K562 (cell line): ENCODE results near the gene CHRDL2. TPM values are rescaled to one million over a fixed set of nuclear protein-coding genes. Genes with fewer than 3 reads are reported as not detected.
A peak's percentile ranks its signal among the peaks of the same experiment; 100 is the strongest.

ENCODE experiments used
- ATAC-seq: fragments of 200-7000 bp; cut with Tn5 transposase; 3 replicates; pipeline ENCODE4 v1.9.1; 2020; ENCODE audit warnings: moderate library complexity
- BruUV-seq: library from RNA; stranded (reverse); fragments of 400-500 nt; replicated peaks from 2 replicates; lab custom pipeline; 2021; lab: Mats Ljungman, UMichigan
- CTCF ChIA-PET: fragments of 300-600 bp; formaldehyde crosslinking; extraction: SDS; loops from one replicate; lab custom pipeline; 2021; ENCODE audit warnings: low intra/inter-chr PET ratio; lab: Yijun Ruan, JAX
- POLR2A ChIA-PET: fragments of 300-600, 350-650 bp; sonication (Branson Sonifier 250); formaldehyde crosslinking; extraction: SDS; loops from one replicate; lab custom pipeline; 2021; ENCODE audit warnings: antibody characterized with exemption, inconsistent platforms; lab: Yijun Ruan, JAX
- DNase-seq, 4 experiments: peaks; one replicate each; pipeline versions ENCODE4 v3.0.0 to v3.0.0-alpha.2; 2011 to 2018; ENCODE audit warnings: low spot score in 3 of 4, mixed read lengths in 3 of 4; ENCODE audit errors: extremely low read depth in 1 of 4
- FAIRE-seq: peaks from 2 replicates; lab custom pipeline; 2011; peaks lifted over from hg19 to GRCh38; lab: Jason Lieb, UNC
- H2AFZ ChIP-seq: 2 replicates; pipeline ENCODE4 v1.6.0; 2011; ENCODE audit warnings: low read depth, low read length, control low read depth, inconsistent platforms
- H3K27ac ChIP-seq: fragments of 200-600 bp; 3 replicates; pipeline ENCODE4 v1.8.0; 2011; ENCODE audit warnings: low read depth, mild to moderate bottlenecking, control low read depth, inconsistent platforms, low read length, moderate library complexity, mixed read lengths; ENCODE audit errors: extremely low read depth
- H3K27me3 ChIP-seq, 2 experiments: fragments of 300-600 bp in 1 of 2; 2 replicates in 1 of 2; 3 replicates in 1 of 2; pipeline versions ENCODE4 v1.6.0 to v1.8.0; 2011; ENCODE audit warnings: inconsistent platforms in 2 of 2, low read length in 2 of 2, mild to moderate bottlenecking in 1 of 2, mixed read lengths in 1 of 2, moderate library complexity in 1 of 2; ENCODE audit not compliant: control insufficient read depth in 2 of 2, insufficient read depth in 2 of 2
- H3K36me3 ChIP-seq: fragments of 300-600 bp; 3 replicates; pipeline ENCODE4 v1.8.0; 2011; ENCODE audit warnings: mild to moderate bottlenecking, low read length, inconsistent platforms; ENCODE audit not compliant: control insufficient read depth, insufficient read depth
- H3K4me1 ChIP-seq, 2 experiments: fragments of 200-600 bp in 1 of 2; replicated peaks in 1 of 2; 2 replicates in 1 of 2; 3 replicates in 1 of 2; pipeline versions ENCODE4 v1.5.1 to v1.8.0; 2011; ENCODE audit warnings: inconsistent platforms in 2 of 2, low read length in 2 of 2, mild to moderate bottlenecking in 1 of 2, mixed read lengths in 1 of 2, moderate library complexity in 1 of 2; ENCODE audit not compliant: control insufficient read depth in 2 of 2, insufficient read depth in 2 of 2
- H3K4me2 ChIP-seq: 2 replicates; pipeline ENCODE4 v1.6.1; 2011; ENCODE audit warnings: low read length, control low read depth, inconsistent platforms, mixed read lengths; ENCODE audit not compliant: insufficient read depth
- H3K4me3 ChIP-seq: fragments of 200-600 bp; sonication (generic), shearing (Covaris generic); 2 replicates; pipeline ENCODE4 v1.5.1; 2016; ENCODE audit warnings: control low read depth, inconsistent platforms
- H3K79me2 ChIP-seq: fragments of 200-600 bp; 3 replicates; pipeline ENCODE4 v1.8.0; 2011; ENCODE audit warnings: low read length, inconsistent platforms; ENCODE audit not compliant: control insufficient read depth, insufficient read depth
- H3K9ac ChIP-seq, 2 experiments: 2 replicates each; pipeline versions ENCODE4 v1.6.0 to v1.6.1; 2011; ENCODE audit warnings: low read depth in 2 of 2, low read length in 2 of 2, control low read depth in 1 of 2, inconsistent platforms in 1 of 2, mild to moderate bottlenecking in 1 of 2, mixed read lengths in 1 of 2; ENCODE audit not compliant: insufficient read depth in 1 of 2
- H3K9me1 ChIP-seq: one replicate; pipeline ENCODE4 v1.6.0; 2011; ENCODE audit warnings: inconsistent platforms, mild to moderate bottlenecking, low read length, moderate library complexity; ENCODE audit not compliant: control insufficient read depth, insufficient read depth
- H3K9me3 ChIP-seq: replicated peaks from 2 replicates; pipeline ENCODE4 v1.5.1; 2011; ENCODE audit warnings: low read depth, low read length, inconsistent platforms; ENCODE audit not compliant: control insufficient read depth, insufficient read depth
- H4K20me1 ChIP-seq: replicated peaks from 2 replicates; pipeline ENCODE4 v1.6.1; 2011; ENCODE audit warnings: low read length, inconsistent platforms, mixed read lengths; ENCODE audit not compliant: control insufficient read depth, insufficient read depth
- ARNT ChIP-seq, 2 experiments: fragments of 450-650 bp; IDR thresholded peaks; 2 replicates each; pipeline ENCODE4 v1.6.1; 2016; ENCODE audit warnings: mild to moderate bottlenecking in 1 of 2
- CBFA2T3 ChIP-seq: fragments of 450-650 bp; IDR thresholded peaks from 2 replicates; pipeline ENCODE4 v1.6.1; 2017
- CBX1 ChIP-seq: sonication (generic); IDR thresholded peaks from 2 replicates; pipeline ENCODE4 v1.6.1; 2016; ENCODE audit warnings: antibody characterized with exemption, low read depth, mild to moderate bottlenecking
- CEBPB ChIP-seq: fragments of 450-650 bp; IDR thresholded peaks from 2 replicates; pipeline ENCODE4 v1.6.1; 2016; ENCODE audit warnings: missing genetic modification characterization, missing compliant biosample characterization
- CEBPG ChIP-seq, 3 experiments: fragments of 200-800 bp in 1 of 3; sonication (Bioruptor generic) in 1 of 3; sonication (generic) in 1 of 3; formaldehyde crosslinking in 1 of 3; IDR thresholded peaks in 2 of 3; conservative IDR thresholded peaks in 1 of 3; 2 replicates each; pipeline versions ENCODE4 v1.6.1 to v1.8.0; 2016 to 2022; ENCODE audit warnings: missing compliant biosample characterization in 2 of 3, missing genetic modification characterization in 2 of 3, mild to moderate bottlenecking in 1 of 3, missing genetic modification reagents in 1 of 3
- CREB5 ChIP-seq: fragments of 250-450 bp; sonication (Bioruptor Pico); IDR thresholded peaks from 2 replicates; pipeline ENCODE4 v1.5.0; 2020; ENCODE audit warnings: mild to moderate bottlenecking
- DPF2 ChIP-seq: fragments of 450-650 bp; IDR thresholded peaks from 2 replicates; pipeline ENCODE4 v1.6.1; 2016
- EHMT2 ChIP-seq: fragments of 450-650 bp; IDR thresholded peaks from 2 replicates; pipeline ENCODE4 v1.6.1; 2018; ENCODE audit warnings: antibody characterized with exemption
- EP300 ChIP-seq: IDR thresholded peaks from 2 replicates; pipeline ENCODE4 v1.6.1; 2012; ENCODE audit warnings: low read length, improper control_type of control experiment
- FOXJ2 ChIP-seq: fragments of 200-800 bp; sonication (Bioruptor generic); IDR thresholded peaks from 2 replicates; pipeline ENCODE4 v1.6.1; 2016; ENCODE audit warnings: missing genetic modification characterization, missing compliant biosample characterization
- GATA2 ChIP-seq: sonication (generic); formaldehyde crosslinking; IDR thresholded peaks from 2 replicates; pipeline ENCODE4 v1.4.0; 2020; ENCODE audit warnings: mild to moderate bottlenecking, missing genetic modification reagents
- HMBOX1 ChIP-seq: sonication (generic); IDR thresholded peaks from 2 replicates; pipeline ENCODE4 v1.6.1; 2016
- MEIS2 ChIP-seq: fragments of 450-650 bp; IDR thresholded peaks from 2 replicates; pipeline ENCODE4 v1.6.1; 2014; ENCODE audit warnings: mild to moderate bottlenecking; ENCODE audit not compliant: partially characterized antibody
- NFIC ChIP-seq: fragments of 450-650 bp; IDR thresholded peaks from 2 replicates; pipeline ENCODE4 v1.6.1; 2017; ENCODE audit warnings: mild to moderate bottlenecking, inconsistent platforms
- PRDM10 ChIP-seq: fragments of 450-650 bp; IDR thresholded peaks from 2 replicates; pipeline ENCODE4 v1.6.1; 2018; ENCODE audit not compliant: partially characterized antibody
- SMARCA4 ChIP-seq: fragments of 450-650 bp; IDR thresholded peaks from 2 replicates; pipeline ENCODE4 v1.6.1; 2016
- ZEB2 ChIP-seq: fragments of 450-650 bp; IDR thresholded peaks from 2 replicates; pipeline ENCODE4 v1.6.1; 2016
- WGBS: fragments of 100-300 bp; shearing (Covaris generic); methylation state at CpG from one replicate; pipeline ENCODE4 v1.1.6; 2016; ENCODE audit warnings: low coverage, mixed read lengths; ENCODE audit not compliant: insufficient coverage; ENCODE audit errors: missing lambda C conversion rate; 5-methylcytosine and 5-hydroxymethylcytosine counted together
- in situ Hi-C: fragments of 300-500 bp; cut with MboI; formaldehyde crosslinking; loops from 4 replicates; pipeline ENCODE4 v1.15.0; 2018; ENCODE audit warnings: inconsistent platforms, mixed read lengths
- intact Hi-C: fragments of 100-400 bp; cut with micrococcal nuclease; formaldehyde crosslinking; loops from 2 replicates; pipeline ENCODE4 v1.14.2; 2022
- polyA plus RNA-seq, 8 experiments: library from polyadenylated mRNA; depleted of rRNA in 4 of 8; stranded (reverse) in 5 of 8; unstranded in 3 of 8; fragments of >200 nt; fragmentation: Nextera tagmentation in 2 of 8; fragmentation: Illumina TruSeq in 1 of 8; extraction: Ambion mirVana in 2 of 8; extraction: Trizol in 1 of 8; gene quantifications; 2 replicates each; pipeline versions ENCODE4 v1.2.1 to v1.2.3, GENCODE V29; 2011 to 2014; ENCODE audit warnings: inconsistent platforms in 1 of 8, missing spikeins in 1 of 8
- total RNA-seq, 7 experiments: library from RNA; depleted of rRNA in 6 of 7; stranded (reverse); fragments of >200 nt in 6 of 7; fragmentation: Illumina TruSeq in 2 of 7; extraction: Trizol in 2 of 7; gene quantifications; 2 replicates each; pipeline versions ENCODE4 v1.2.1 to v1.2.3, GENCODE V29; 2011 to 2021; ENCODE audit warnings: low replicate concordance in 1 of 7

CHRDL2 gene
- total and polyA plus RNA-seq, 9 of the 15 experiments (the other 6 are each of a cell fraction or from before 2014, with no cell fraction given) = not detected

GRCh38 chr11:74673693-74674360 lies 57.4 kb downstream of the CHRDL2 start:
- Histone ChIP-seq H4K20me1 (no peaks in the 10 kb centered on the region), H3K27ac (peak overlapping the region; percentile 69; the same call in 2 of the 3 replicates), H3K79me2 (no peaks in the 10 kb centered on the region), H3K27me3 (no peaks in the 10 kb centered on the region), H3K9me1 (no peaks in the 10 kb centered on the region), H3K9me3 (no peaks in the 10 kb centered on the region), H2AFZ (peak overlapping the region; percentile 77), H3K4me3 (no peak overlapping the region), H3K4me1 (peaks cover 13 to 18% of the 10 kb centered on the region in 2 experiments), H3K9ac (peak overlapping the region in 1 of 2 experiments; percentile 16; a peak in 1 of 4 replicates), H3K36me3 (no peaks in the 10 kb centered on the region), H3K4me2 (peak overlapping the region; percentile 60)
- WGBS = 56% methylated on average over 7 of the region's 7 CpGs
- in situ Hi-C loops = no loop called here
- BruUV-seq = no TSS peak
- FAIRE-seq = no peak
- ChIA-PET CTCF (no interaction called here), POLR2A (interaction anchor here (0.8 to 1.6 kb wide), 5 partner anchors 15 to 65 kb away, joined by 3 to 5 read pairs (median 4); no protein-coding TSS in a partner anchor)
- peak in 3 of 4 experiments; percentile 28 to 55 (median 52) for DNase-seq
- intact Hi-C loops = no loop called here
- no peak; the same call in 2 of the 3 replicates for ATAC-seq
- TF ChIP-seq GATA2 (CRISPR knock-in tag) = 0 out of 2 replicates have a peak, but pooled peaks have one; percentile 16
- peak; percentile 47 for TF ChIP-seq CBFA2T3
- TF ChIP-seq SMARCA4 = peak; percentile 16; the same call in 1 of the 2 replicates
- TF ChIP-seq FOXJ2 (tag) = 0 out of 2 replicates have a peak, but pooled peaks have one; percentile 8
- peak; percentile 0; the same call in 1 of the 2 replicates for TF ChIP-seq EHMT2
- TF ChIP-seq CEBPB = peak; percentile 1
- TF ChIP-seq NFIC = no peak
- TF ChIP-seq ZEB2 = peak; percentile 6; the same call in 1 of the 2 replicates
- peak; percentile 1; the same call in 1 of the 2 replicates for TF ChIP-seq DPF2
- peak; percentile 39 for TF ChIP-seq MEIS2
- TF ChIP-seq CBX1 = no peak
- peak; percentile 75 for TF ChIP-seq CEBPG (CRISPR knock-in tag; IDR thresholded peaks at IDR 0.05)
- no peak for TF ChIP-seq CEBPG (tag; conservative IDR thresholded peaks at IDR 0.05 in 1 of 2, IDR thresholded peaks at IDR 0.05 in 1 of 2)
- peak; percentile 2; the same call in 1 of the 2 replicates for TF ChIP-seq EP300
- peak; percentile 62; the same call in 1 of the 2 replicates for TF ChIP-seq HMBOX1
- TF ChIP-seq CREB5 (CRISPR knock-in tag) = no peak
- TF ChIP-seq ARNT (IDR thresholded peaks at IDR 0.05) = 0 out of 4 replicates have a peak, but pooled peaks of 1 of the 2 experiments have one; percentile 22
- TF ChIP-seq PRDM10 = peak; percentile 2
